Fibroblast of villous mesenchyme (primary cell): ENCODE measurements around the gene PAH. TPM values are rescaled to one million over a fixed set of nuclear protein-coding genes. Genes with fewer than 3 reads are reported as not detected.

Source experiments
- DNase-seq: peaks from one replicate; pipeline ENCODE4 v3.0.0-alpha.2; 2010; ENCODE audit warnings: low read depth
- H3K4me3 ChIP-seq: 2 replicates; pipeline ENCODE4 v1.5.1; 2011; ENCODE audit warnings: low read depth, mild to moderate bottlenecking, low read length
- total RNA-seq: library from RNA; depleted of rRNA; stranded (reverse); fragments of >200 nt; gene quantifications from 2 replicates; pipeline ENCODE4 v1.2.3, GENCODE V29; 2012
- TF ChIP-seq, protein P1 (sequence below): IDR thresholded peaks from 2 replicates; pipeline ENCODE4 v1.5.1; 2012; ENCODE audit warnings: low read depth, mild to moderate bottlenecking, low read length; ENCODE audit not compliant: insufficient read depth

PAH gene
- total RNA-seq, 1 donor: not detected

DNA sequence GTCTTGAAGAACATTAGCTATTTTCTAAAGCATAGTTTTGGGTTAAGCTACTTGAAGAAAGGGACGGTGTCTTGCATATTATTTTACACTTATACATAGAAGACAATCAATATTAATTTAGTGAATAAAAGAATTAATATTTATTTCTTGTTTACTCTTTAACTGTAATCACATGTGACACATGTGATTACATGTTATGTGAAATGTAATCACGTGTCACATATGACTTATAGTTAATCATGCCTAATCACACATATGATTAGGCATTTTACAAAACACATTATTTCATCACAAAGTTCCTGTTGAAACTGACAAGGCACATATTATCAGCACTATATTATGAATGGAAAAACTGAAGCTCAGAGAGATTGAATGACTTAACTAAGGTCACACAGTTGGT lies 4.8 kb downstream of the PAH start:
- DNase-seq: no peak
- no peak overlapping the region for H3K4me3 ChIP-seq
- TF ChIP-seq, protein P1, sequence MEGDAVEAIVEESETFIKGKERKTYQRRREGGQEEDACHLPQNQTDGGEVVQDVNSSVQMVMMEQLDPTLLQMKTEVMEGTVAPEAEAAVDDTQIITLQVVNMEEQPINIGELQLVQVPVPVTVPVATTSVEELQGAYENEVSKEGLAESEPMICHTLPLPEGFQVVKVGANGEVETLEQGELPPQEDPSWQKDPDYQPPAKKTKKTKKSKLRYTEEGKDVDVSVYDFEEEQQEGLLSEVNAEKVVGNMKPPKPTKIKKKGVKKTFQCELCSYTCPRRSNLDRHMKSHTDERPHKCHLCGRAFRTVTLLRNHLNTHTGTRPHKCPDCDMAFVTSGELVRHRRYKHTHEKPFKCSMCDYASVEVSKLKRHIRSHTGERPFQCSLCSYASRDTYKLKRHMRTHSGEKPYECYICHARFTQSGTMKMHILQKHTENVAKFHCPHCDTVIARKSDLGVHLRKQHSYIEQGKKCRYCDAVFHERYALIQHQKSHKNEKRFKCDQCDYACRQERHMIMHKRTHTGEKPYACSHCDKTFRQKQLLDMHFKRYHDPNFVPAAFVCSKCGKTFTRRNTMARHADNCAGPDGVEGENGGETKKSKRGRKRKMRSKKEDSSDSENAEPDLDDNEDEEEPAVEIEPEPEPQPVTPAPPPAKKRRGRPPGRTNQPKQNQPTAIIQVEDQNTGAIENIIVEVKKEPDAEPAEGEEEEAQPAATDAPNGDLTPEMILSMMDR: no peak

DNA sequence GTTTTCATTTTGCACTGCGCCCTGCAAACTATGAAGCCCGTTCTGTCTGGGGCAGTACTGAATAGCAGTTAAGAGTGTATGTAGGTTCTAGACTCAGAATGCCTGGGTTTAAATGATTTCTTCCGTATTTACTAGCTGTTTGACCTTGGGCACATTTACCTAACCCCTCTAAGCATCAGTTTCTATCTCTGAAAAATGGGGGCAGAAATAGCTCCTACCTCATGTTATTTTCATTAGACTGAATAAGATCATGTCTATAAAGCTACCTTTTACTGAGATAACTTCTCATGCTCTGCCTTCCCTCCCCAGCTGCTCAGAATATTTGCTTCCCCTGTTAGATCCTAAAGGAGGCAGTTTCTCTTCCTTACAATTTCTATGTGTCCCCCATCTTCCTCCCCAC lies 5.7 kb downstream of the PAH start:
- no peak for DNase-seq
- TF ChIP-seq, protein P1: no peak
- H3K4me3 ChIP-seq: no peak overlapping the region

DNA sequence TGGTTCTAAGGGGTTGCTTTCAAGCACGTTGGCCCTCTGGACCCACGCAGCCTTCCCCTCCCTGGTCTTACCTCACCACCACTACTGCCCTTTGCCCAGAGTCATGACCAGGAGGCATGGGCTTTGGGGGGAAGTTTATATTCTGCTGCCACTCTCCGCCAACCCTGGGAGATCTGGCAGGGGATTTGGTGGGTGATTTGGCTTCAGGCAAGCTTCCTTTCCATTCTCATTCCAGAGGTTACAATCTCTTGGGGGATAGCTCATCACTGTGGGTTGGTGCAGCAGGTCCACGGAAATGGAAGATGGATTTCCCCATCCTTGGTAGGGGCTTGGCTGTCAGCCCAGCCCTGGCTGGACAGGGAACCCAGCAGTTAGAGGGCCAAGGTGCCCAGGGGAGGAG lies 6.3 kb downstream of the PAH start:
- DNase-seq: no peak
- H3K4me3 ChIP-seq: no peak overlapping the region
- TF ChIP-seq, protein P1: no peak

DNA sequence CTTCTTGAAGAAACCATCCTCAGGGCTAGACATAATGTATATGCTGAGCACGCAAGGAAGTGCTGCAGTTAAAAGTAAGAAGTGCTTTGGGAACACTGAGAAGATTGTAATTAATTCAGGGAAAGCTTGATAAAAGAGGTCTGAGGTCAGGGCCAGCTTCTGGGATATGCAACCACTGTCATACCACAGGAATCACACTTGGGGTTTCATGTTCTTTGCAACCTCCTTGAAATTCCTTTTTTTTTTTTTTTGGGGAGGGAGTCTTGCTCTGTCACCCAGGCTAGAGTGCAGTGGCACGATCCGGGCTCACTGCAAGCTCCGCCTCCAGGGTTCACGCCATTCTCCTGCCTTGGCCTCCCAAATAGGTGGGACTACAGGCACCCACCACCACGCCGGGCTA lies 6.9 kb downstream of the PAH start:
- H3K4me3 ChIP-seq: no peak overlapping the region
- TF ChIP-seq, protein P1: no peak
- DNase-seq: no peak

DNA sequence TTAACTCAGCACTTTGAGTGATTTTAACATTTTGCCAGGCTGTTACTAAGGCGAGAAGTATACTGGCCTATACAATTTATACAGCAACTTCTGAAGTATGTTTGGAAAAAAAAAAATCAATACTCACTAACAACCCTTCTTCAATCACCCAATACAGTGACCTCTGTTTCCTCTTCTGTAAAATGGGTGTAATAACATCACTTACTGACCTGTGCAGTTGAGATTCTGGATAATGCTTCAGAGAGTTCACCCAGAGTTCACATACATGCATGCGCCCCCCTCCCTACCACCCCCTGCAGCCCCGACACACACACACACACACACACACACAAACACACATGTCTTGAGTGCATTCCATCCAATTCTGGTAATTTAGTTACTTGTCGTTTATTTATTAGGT lies 9.1 kb downstream of the PAH start:
- H3K4me3 ChIP-seq: no peak overlapping the region
- DNase-seq: no peak
- TF ChIP-seq, protein P1: no peak

DNA sequence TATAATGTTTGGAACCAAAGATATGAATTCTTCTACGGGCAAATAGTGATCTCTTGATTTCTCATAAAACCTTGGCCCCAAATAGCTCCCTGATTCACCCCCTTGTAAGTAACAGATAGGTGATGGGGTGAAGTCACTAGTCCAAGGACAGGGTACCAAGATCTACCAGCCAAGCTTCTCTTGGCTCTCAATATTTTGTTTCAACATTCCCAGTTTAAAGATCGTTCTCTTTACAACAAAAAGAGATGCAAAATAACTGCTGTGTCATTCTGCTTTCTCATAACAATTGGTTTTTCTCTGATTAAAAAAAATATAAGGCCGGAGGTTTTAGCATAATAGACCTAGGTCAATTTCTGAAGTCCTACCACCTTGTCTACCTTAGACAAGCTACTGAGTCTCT lies 11.8 kb downstream of the PAH start:
- DNase-seq: no peak
- TF ChIP-seq, protein P1: no peak
- no peak overlapping the region for H3K4me3 ChIP-seq

DNA sequence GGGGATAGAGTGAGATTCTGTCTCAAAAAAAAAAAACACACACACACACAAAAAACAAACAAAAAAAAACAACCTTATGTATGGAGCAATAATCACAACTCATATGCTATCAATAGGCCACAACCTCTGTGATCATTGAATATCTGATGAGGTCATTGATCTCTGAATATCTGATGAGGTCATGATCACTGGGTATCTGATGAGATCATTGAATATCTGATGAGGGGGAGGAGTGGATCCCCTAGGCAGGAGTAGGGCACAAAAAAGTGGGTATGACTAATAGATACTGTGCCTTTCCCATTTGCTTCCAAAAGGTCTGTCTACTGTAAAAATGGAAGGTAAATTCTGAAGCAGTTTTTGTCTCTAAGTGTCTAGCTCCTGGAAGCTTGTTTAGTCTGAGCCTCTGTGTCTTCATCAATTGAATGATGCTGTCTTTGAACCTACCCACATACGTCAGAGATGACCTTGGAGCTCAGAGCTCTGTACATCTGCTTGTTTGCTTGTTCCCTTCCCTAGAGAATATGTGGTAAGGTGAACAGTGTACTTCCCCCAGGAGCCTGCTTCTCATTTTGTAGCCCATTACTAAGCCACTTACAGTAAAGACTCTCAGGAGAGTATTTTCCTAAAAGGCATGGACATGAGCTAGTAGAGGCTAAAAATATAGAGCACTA lies 13.6 kb downstream of the PAH start:
- H3K4me3 ChIP-seq: no peak overlapping the region
- TF ChIP-seq, protein P1: no peak

More for the DNA sequence above, 13.6 kb downstream of the PAH start:
- DNase-seq: no peak
